ENCODE data around the gene PSME3IP1. TPM values are rescaled to one million over a fixed set of nuclear protein-coding genes. Genes with fewer than 3 reads are reported as not detected.

PSME3IP1 gene
- total RNA-seq, 1 experiment from 2014 or later: 103 TPM

DNA sequence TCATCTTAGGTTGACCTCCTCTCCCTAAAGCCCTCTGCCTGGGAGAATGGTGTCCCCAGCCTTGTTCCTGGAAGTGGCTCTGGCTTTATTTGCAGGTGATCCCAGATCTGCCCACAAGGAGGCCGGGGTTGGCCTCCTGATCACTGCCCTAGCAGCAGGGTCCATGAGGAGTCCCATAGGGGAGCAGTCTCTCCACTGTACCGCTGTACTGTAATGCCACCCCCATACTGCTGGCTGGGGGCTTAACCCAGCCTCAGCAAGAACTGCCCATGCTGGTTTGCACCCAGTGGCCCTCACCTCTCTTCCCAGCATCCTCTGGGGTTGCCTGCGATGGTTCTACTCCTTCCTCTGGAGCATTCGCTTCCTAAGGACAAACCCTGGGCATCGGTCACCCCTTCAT lies 39.1 kb downstream of the PSME3IP1 start:
- Mint-ChIP-seq H3K9me3 (no peaks in the 10 kb centered on the region), H3K27ac (peak overlapping the region in 2 of 3 experiments; percentile 61 to 94; a peak in 4 of 7 replicates), H3K4me1 (peaks cover 51 to 58% of the 10 kb centered on the region in 2 experiments), H3K27me3 (ENCODE audit: low read depth) (no peaks in the 10 kb centered on the region; the same call in none of the 2 replicates), H3K4me3 (peak overlapping the region in 1 of 2 experiments; percentile 67; a peak in 1 of 5 replicates), H3K36me3 (ENCODE audit: insufficient read depth in 1 of 3, low read depth in 3 of 3) (peaks cover 0 to 2% (median 0%) of the 10 kb centered on the region in 3 experiments; a peak in 3 of 7 replicates)
- Histone ChIP-seq H3K79me1 (ENCODE audit: insufficient read depth, low read depth, low read length, poor library complexity, severe bottlenecking) (no peaks in the 10 kb centered on the region), H3K14ac (ENCODE audit: insufficient read depth, low read length) (no peak overlapping the region), H3K18ac (ENCODE audit: insufficient read length, low read depth, low read length) (no peak overlapping the region), H3K23ac (ENCODE audit: insufficient read length, low read depth, low read length) (no peak overlapping the region), H3K4me1 (ENCODE audit: insufficient read depth, low read length) (peaks cover 20% of the 10 kb centered on the region; the same call in 1 of the 2 replicates), H3K23me2 (ENCODE audit: insufficient read length, low read depth, low read length, poor library complexity, severe bottlenecking) (no peaks in the 10 kb centered on the region), H4K8ac (replicated peaks; ENCODE audit: insufficient read length, low read depth, low read length) (no peak overlapping the region), H2AFZ (ENCODE audit: low read length) (no peak overlapping the region), H2BK120ac (ENCODE audit: low read depth, low read length, poor library complexity, severe bottlenecking) (no peak overlapping the region), H3K9ac (ENCODE audit: extremely low read depth, insufficient read length, low read length) (no peak overlapping the region), H3K9me3 (ENCODE audit: control insufficient read depth, low read depth, low read length) (no peaks in the 10 kb centered on the region), H3K27ac (ENCODE audit: insufficient read length, low read depth, low read length) (no peak overlapping the region), H2BK12ac (ENCODE audit: insufficient read length, low read depth, low read length) (no peak overlapping the region), H3K27me3 (ENCODE audit: insufficient read depth, low read length) (no peaks in the 10 kb centered on the region), H2AK5ac (ENCODE audit: insufficient read length, low read length) (no peak overlapping the region), H3K4ac (ENCODE audit: low read depth, low read length) (no peak overlapping the region), H4K20me1 (ENCODE audit: control insufficient read depth, insufficient read depth, insufficient read length) (no peaks in the 10 kb centered on the region), H2BK5ac (ENCODE audit: insufficient read length, low read length) (no peak overlapping the region), H3K79me2 (ENCODE audit: insufficient read depth, low read length) (no peaks in the 10 kb centered on the region), H2BK20ac (ENCODE audit: low read depth, low read length, poor library complexity, severe bottlenecking) (no peak overlapping the region), H4K5ac (ENCODE audit: insufficient read length, low read depth, low read length) (no peak overlapping the region), H3K56ac (ENCODE audit: insufficient read length, low read depth, low read length) (no peak overlapping the region), H3T11ph (ENCODE audit: low read length) (no peak overlapping the region), H3K4me2 (ENCODE audit: insufficient read depth, insufficient read length, low read length) (no peak overlapping the region), H2BK15ac (ENCODE audit: low read depth, low read length) (no peak overlapping the region), H4K91ac (ENCODE audit: insufficient read length, low read depth, low read length) (no peak overlapping the region)
- no CpG with 5 or more reads among the region's 5 CpGs for WGBS (ENCODE audit: extremely low coverage, insufficient read length, low lambda C conversion rate)
- TF ChIP-seq, protein P1, sequence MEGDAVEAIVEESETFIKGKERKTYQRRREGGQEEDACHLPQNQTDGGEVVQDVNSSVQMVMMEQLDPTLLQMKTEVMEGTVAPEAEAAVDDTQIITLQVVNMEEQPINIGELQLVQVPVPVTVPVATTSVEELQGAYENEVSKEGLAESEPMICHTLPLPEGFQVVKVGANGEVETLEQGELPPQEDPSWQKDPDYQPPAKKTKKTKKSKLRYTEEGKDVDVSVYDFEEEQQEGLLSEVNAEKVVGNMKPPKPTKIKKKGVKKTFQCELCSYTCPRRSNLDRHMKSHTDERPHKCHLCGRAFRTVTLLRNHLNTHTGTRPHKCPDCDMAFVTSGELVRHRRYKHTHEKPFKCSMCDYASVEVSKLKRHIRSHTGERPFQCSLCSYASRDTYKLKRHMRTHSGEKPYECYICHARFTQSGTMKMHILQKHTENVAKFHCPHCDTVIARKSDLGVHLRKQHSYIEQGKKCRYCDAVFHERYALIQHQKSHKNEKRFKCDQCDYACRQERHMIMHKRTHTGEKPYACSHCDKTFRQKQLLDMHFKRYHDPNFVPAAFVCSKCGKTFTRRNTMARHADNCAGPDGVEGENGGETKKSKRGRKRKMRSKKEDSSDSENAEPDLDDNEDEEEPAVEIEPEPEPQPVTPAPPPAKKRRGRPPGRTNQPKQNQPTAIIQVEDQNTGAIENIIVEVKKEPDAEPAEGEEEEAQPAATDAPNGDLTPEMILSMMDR (conservative IDR thresholded peaks at IDR 0.05): peak; percentile 61
- DNase-seq: peak; percentile 74

All from H9 (cell line).